GM11168 (cell line): ENCODE measurements around the gene SLC35E1.
"Not testable (repeated sequence)": the region's sequence is repeated elsewhere in the genome, so short reads cannot be mapped to it uniquely, and the experiment has no call there.

Experiments
- in situ Hi-C: fragments of 300-500 bp; cut with MboI; formaldehyde crosslinking; loops from one replicate; pipeline ENCODE4 v1.12.0; 2022; ENCODE audit warnings: low sequenced_read_pairs; ENCODE audit not compliant: unreplicated experiment

The SLC35E1 gene

GRCh38 chr19:16561382-16561781, 10.8 kb downstream of the SLC35E1 start:
- in situ Hi-C loops = no loop called here

- in situ Hi-C loops = no loop called here
Observed at GRCh38 chr19:16559780-16560276, 12.4 kb downstream of the SLC35E1 start.

- in situ Hi-C loops = no loop called here
Observed at GRCh38 chr19:16554776-16555175, 17.4 kb downstream of the SLC35E1 start.

- in situ Hi-C loops = not testable (repeated sequence)
Observed at GRCh38 chr19:16551902-16552301, 20.3 kb downstream of the SLC35E1 start.

- in situ Hi-C loops = no loop called here
Observed at GRCh38 chr19:16548956-16549355, 23.3 kb downstream of the SLC35E1 start.

- in situ Hi-C loops = no loop called here
Observed at GRCh38 chr19:16544473-16545231, 27.6 kb downstream of the SLC35E1 start.

- in situ Hi-C loops = not testable (repeated sequence)
Observed at GRCh38 chr19:16543734-16544133, 28.5 kb downstream of the SLC35E1 start.

- in situ Hi-C loops = no loop called here
Observed at GRCh38 chr19:16542910-16543472, 29.2 kb downstream of the SLC35E1 start.

- in situ Hi-C loops = no loop called here
Observed at GRCh38 chr19:16542045-16542909, 29.9 kb downstream of the SLC35E1 start, which contains the start of gene CHERP. CHERP (minus strand) TSS chr19:16542437; CDS start chr19:16542378, 59 bp downstream.

- in situ Hi-C loops = no loop called here
Observed at GRCh38 chr19:16541526-16542044, 30.6 kb downstream of the SLC35E1 start.

GRCh38 chr19:16540948-16541347, 31.3 kb downstream of the SLC35E1 start:
- in situ Hi-C loops = no loop called here

- in situ Hi-C loops = no loop called here
Observed at GRCh38 chr19:16537111-16537510, 35.1 kb downstream of the SLC35E1 start.

- in situ Hi-C loops = no loop called here
Observed at GRCh38 chr19:16536130-16536529, 36.1 kb downstream of the SLC35E1 start.

- in situ Hi-C loops = no loop called here
Observed at GRCh38 chr19:16535381-16535780, 36.8 kb downstream of the SLC35E1 start.

- in situ Hi-C loops = no loop called here
Observed at GRCh38 chr19:16532440-16533234, 39.6 kb downstream of the SLC35E1 start.

GRCh38 chr19:16531380-16531669, 40.9 kb downstream of the SLC35E1 start:
- in situ Hi-C loops = no loop called here

- in situ Hi-C loops = no loop called here
Observed at GRCh38 chr19:16530540-16531379, 41.5 kb downstream of the SLC35E1 start.

- in situ Hi-C loops = no loop called here
Observed at GRCh38 chr19:16529466-16530144, 42.6 kb downstream of the SLC35E1 start.
